Uterus (tissue), 4 donors: ENCODE data around the gene OR1S2. TPM values are rescaled to one million over a fixed set of nuclear protein-coding genes. Genes with fewer than 3 reads are reported as not detected.

ENCODE experiments used
- DNase-seq, 2 donors: peaks; one replicate each; pipeline ENCODE4 v3.0.0-alpha.2; 2019 to 2020
- H3K27ac ChIP-seq, 2 donors: fragments of 200-600 bp; sonication (generic); 1 replicate in 1 of 2; 2 replicates in 1 of 2; pipeline ENCODE4 v1.5.1; 2016 to 2018
- H3K27me3 ChIP-seq, 2 donors: fragments of 200-600 bp; sonication (generic); one replicate each; pipeline ENCODE4 v1.5.1; 2018 to 2019; ENCODE audit warnings: control low read depth in 1 of 2
- H3K36me3 ChIP-seq, 2 donors: fragments of 200-600 bp; sonication (generic); one replicate each; pipeline ENCODE4 v1.5.1; 2019; ENCODE audit warnings: control low read depth in 1 of 2
- H3K4me1 ChIP-seq, 2 donors: fragments of 200-600 bp; sonication (generic); one replicate each; pipeline ENCODE4 v1.5.1; 2018 to 2019; ENCODE audit warnings: control low read depth in 1 of 2
- H3K4me3 ChIP-seq, 2 donors: fragments of 200-600 bp; sonication (generic); 1 replicate in 1 of 2; 2 replicates in 1 of 2; pipeline ENCODE4 v1.5.1; 2018 to 2019; ENCODE audit warnings: mild to moderate bottlenecking in 1 of 2
- H3K9me3 ChIP-seq, 2 donors: fragments of 200-600 bp; sonication (generic); one replicate each; pipeline ENCODE4 v1.5.1; 2019; ENCODE audit warnings: control low read depth in 1 of 2
- CTCF ChIP-seq, 4 experiments: fragments of 200-600 bp in 2 of 4; fragments of 450-650 bp in 2 of 4; sonication (generic) in 2 of 4; IDR thresholded peaks; one replicate each; pipeline ENCODE4 v1.5.1; 2016 to 2019; ENCODE audit warnings: antibody characterized with exemption in 4 of 4, mild to moderate bottlenecking in 2 of 4, moderate library complexity in 1 of 4
- POLR2A ChIP-seq, 2 donors: fragments of 450-650 bp; IDR thresholded peaks; one replicate each; pipeline ENCODE4 v1.6.1; 2016; ENCODE audit warnings: antibody characterized with exemption in 2 of 2, mild to moderate bottlenecking in 1 of 2, moderate library complexity in 1 of 2
- intact Hi-C: fragments of 100-400 bp; cut with DNase I; formaldehyde crosslinking; loops from one replicate; pipeline ENCODE4 v1.15.1; 2023; ENCODE audit warnings: low total_unique reads
- total RNA-seq, 4 donors: library from RNA; depleted of rRNA in 3 of 4; stranded (reverse); fragments of >200 nt in 3 of 4; gene quantifications; one replicate each; pipeline versions ENCODE4 v1.1.0 to v1.2.4, GENCODE V29; 2014 to 2023
- donor health status: DM: yes; HTN: yes; CAD: no.

OR1S2 gene
- total RNA-seq, 4 donors from 2014 or later, result not detected

- Histone ChIP-seq H3K27ac (no peak overlapping the region), H3K36me3 (no peaks in the 10 kb centered on the region), H3K4me1 (no peaks in the 10 kb centered on the region), H3K27me3 (no peaks in the 10 kb centered on the region), H3K9me3 (no peaks in the 10 kb centered on the region), H3K4me3 (no peak overlapping the region)
- no peak for TF ChIP-seq POLR2A (IDR thresholded peaks at IDR 0.05)
- TF ChIP-seq CTCF (IDR thresholded peaks at IDR 0.05), result no peak
- intact Hi-C loops, result no loop called here
- DNase-seq, result no peak
These were observed 39.6 kb downstream of the OR1S2 start for GRCh38 chr11:58164389-58164788.

Other genes starting within 250 kb of the OR1S2 start
- gene OR9Q1, start 180.3 kb downstream of the OR1S2 start, total RNA-seq, result not detected
- not detected for gene OR6Q1, start 173.2 kb downstream of the OR1S2 start, total RNA-seq
- gene OR9I1, start 78.6 kb downstream of the OR1S2 start, total RNA-seq, result not detected
- gene OR9Q2, start 15.1 kb downstream of the OR1S2 start, total RNA-seq, result not detected
- gene OR1S1, start 8.6 kb upstream of the OR1S2 start, total RNA-seq, result not detected
- not detected for gene OR10Q1, start 24.8 kb upstream of the OR1S2 start, total RNA-seq
- gene OR10W1, start 64.1 kb upstream of the OR1S2 start, total RNA-seq, result not detected
- gene OR5B17, start 154.9 kb upstream of the OR1S2 start, total RNA-seq, result not detected
- gene OR5B3, start 202.7 kb upstream of the OR1S2 start, total RNA-seq, result not detected
- not detected for gene OR5B2, start 224.0 kb upstream of the OR1S2 start, total RNA-seq
- gene OR5B12, start 238.1 kb upstream of the OR1S2 start, total RNA-seq, result under 1 TPM in 1 of 4 donors, not detected in 3; 0.14 TPM